Activated CD4-positive, alpha-beta T cell treated with anti-CD3 and anti-CD28 coated beads for 24 hours (primary cell): ENCODE measurements around the gene SERPINE2.
A peak's percentile ranks its signal among the peaks of the same experiment; 100 is the strongest.

Source experiments
- DNase-seq, 2 donors: peaks; one replicate each; pipeline ENCODE4 v3.0.0-alpha.2; 2020; ENCODE audit warnings: low read depth in 2 of 2

Gene SERPINE2

DNA sequence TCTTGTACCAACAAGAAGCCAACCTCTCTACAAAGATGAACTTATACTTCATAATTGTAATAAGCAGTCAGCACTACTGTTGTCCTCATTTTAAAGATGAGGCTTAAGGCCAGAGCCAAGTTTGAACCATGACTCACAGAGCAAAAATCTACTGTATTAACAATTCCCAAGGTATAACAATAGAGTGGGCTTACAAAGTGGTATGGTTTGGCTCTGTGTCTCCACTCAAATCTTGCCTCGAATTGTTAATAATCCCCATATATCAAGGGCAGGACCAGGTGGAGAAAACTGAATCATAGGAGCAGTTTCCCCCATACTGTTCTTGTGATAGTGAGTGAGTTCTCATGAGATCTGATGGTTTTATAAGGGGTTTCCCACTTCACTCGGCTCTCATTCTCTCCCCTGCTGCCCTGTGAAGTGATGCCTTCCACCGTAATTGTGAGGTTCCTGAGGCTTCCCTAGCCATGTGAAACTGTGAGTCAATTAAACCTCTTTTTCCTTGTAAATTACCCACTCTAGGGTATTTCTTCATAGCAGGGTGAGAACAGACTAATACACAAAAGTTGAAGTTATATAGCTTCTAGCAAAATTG, 62.4 kb downstream of the SERPINE2 start:
- DNase-seq, result no peak

DNA sequence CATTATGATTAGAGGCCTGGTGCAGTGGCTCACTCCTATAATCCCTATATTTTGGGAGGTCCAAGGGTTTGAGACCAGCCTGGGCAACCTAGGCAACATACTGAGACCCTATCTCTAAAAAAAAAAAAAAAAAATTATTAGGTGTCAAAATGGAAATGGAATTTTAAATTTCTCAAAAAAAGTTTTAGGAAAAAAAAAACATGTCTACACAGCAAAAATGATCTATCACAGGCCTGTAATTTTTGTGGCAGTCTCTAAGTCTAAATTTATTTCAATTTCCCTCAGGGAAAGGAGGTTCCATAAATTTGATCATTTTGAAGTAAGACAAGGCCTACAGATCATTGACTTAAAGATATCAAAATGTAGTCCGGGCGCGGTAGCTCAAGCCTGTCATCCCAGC, 65.5 kb downstream of the SERPINE2 start:
- no peak for DNase-seq

DNA sequence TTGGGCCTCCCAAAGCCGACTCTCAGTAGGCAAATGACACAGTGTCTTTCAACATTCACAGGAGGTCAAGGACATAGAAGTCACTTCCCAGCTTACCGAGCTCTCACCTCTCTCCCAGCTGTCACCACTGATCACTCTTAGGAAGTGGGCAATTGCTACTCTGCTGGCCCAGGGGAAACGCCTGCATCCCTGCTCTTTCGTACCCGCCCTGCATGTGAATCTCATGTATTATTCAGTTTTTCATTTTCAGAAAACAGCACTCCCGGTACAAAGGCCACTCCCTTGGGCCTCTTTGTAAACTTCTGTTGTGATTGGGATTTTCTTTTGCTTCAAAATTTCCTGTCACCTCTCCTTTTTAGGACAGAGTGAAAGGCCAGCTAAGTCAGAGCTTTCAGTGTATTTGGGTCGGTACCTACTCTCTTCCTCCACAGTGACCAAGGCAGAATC, 66.4 kb downstream of the SERPINE2 start:
- no peak for DNase-seq

DNA sequence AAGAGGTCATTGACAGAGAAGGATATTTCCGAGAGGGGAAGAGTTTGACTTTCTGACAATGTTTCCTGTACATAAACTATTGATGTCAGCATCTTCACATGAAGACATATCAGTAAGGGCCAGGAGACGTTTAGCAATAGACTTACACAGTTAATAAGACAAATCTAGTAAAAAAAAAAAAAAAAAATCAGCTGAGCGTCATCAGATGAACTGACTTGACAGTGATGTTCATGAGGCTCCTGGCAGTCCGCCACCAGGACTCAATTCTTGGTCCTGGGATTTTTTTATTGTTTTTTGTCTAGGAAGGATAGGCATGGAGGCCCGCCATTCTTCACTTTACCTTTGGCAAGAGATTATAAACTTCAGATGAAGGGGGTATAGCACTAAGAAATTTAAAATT, 67.4 kb downstream of the SERPINE2 start:
- no peak for DNase-seq

DNA sequence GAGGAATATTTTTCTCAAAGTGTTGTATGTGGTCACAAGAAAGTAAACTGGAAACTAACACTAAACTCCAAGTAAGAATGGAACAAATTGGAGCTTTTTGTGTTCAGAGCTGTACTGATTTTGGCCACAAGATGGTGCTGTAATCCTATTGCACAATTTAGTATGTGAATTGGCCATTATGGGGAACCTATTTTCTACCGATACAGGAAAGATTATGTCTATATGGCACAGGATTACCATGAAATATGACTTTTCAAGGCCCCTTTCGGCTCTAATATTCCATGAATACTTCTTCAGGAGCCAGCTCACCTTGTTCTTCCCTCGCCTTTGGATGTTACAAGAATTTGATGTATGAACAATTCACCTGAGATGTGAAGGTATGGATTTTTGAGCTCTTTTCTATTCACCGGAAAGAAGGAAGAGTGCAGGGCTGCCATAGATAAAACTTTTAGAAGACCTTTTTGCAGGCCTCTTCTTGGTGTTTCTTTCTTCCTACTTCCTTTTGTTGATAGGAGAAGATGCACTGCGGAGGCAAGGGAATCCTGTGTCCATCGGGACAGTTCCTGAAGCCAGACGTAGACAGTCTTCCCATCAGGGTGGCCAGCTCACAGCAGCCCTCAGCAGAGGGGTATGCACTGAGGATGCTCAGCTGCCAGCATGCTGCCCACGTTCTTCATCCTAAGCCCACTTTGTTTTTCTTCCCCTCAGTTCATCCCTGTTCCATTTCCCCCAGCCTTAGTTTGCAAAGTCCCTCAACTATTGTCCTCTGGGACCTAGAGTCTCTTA, 68.5 kb downstream of the SERPINE2 start:
- peak; percentile 27 to 63 for DNase-seq

DNA sequence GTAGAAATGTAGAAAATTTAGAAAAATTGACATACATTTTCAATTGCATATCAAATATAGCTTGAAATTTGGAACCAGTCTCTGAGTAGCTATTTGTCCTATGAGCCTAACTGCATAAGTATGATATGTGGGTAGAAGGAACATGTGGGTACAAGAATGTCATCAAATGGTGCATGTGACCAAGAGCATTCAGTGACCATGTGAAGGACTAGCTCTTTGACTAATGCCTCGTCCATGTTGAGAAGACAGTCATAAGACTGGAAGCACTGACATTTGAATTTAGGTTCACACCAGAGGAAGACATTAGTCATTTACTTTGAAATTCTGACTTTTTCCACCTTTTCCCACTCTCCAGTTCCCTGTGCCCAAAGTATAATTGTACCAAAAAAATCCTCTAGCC, 69.2 kb downstream of the SERPINE2 start:
- DNase-seq, result no peak

DNA sequence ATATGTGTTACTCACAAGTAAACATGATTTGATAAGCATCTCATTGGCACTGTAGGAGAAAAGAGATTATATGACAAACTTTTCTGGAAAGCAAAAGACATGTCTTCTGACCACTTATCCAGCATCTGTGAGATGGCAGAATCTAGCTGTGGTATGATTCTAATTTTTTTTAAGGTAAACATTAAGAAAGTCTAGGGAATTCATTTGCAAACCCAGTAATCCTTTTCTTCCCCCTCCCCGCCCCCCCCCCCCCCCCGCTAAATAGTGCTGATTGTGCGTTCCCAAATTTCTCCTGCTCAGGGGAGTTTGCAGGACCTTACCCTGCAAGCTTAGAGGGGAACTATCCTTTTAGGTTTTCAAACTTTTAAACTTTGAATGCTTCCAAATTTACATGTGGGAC, 69.8 kb downstream of the SERPINE2 start:
- DNase-seq, result no peak

DNA sequence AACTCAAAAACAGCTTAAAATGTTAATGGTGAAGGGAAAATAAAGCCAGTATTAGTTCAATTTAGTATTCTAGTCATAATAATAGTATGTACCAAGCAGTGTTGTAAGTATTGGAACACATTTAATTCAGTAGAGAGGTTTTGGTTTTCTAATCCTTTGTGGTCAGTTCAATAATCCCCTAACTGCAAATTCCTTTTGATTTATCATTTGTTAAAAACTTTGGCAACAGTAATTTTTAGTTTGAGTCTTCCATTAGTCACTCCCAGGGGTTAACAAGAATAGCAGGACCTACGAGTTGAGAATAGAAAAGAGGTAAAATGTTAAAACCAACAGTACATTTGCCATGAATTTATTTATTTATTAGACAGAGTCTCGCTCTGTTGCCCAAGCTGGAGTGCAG, 71.1 kb downstream of the SERPINE2 start:
- no peak for DNase-seq

DNA sequence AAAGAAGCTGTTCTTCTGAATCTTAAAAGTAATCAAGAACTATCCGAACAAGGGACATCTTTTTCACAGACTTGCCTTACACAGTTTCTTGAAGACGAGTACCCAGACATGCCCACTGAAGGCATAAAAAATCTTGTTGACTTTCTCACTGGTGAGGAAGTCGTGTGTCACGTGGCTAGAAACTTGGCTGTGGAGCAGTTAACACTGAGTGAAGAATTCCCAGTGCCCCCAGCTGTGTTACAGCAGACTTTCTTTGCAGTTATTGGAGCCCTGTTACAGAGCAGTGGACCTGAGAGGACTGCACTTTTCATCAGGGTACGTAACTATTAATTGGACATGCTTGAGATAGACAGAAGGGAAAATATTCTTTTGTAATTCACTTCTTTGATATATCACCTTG, 79.4 kb downstream of the SERPINE2 start:
- DNase-seq, result no peak

DNA sequence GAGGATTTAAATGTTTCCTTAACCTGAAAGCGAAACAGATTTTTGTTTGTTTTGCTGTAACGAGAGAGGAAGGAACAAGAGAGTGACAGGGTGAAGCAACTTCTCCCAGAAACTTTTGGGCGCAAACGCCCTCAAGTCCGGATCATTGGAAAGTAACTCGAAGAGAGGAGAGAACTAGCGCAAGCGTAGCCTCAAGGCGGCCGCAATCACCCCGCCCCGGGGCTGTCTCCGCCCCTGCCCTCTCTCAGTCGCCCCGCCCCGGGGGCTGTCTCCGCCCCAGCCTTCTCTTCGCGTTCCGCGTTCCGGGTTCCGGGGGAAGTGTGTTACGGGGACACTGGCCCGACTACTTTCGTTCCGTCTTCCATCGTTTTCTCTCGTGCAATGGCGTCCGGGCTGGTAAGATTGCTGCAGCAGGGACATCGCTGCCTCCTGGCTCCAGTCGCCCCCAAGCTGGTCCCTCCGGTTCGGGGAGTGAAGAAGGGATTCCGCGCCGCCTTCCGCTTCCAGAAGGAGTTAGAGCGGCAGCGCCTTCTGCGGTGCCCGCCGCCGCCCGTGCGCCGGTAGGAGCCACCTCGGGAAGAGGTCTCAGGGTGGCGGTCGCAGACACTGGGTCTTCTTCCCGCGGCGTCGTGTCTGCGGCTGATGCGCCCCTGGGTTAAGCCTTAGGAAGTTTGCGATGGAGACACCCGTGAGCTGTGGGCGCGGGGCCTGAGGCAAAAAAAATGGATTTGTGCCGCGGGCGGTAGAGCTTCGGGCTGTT, 81.8 kb downstream of the SERPINE2 start, which contains the start of gene MRPL44:
Gene MRPL44 (plus strand): TSS at position 372 of the 760 bp plus-strand sequence. CDS start 10 bp downstream, at position 382.
- DNase-seq, result peak; percentile 95 to 97

DNA sequence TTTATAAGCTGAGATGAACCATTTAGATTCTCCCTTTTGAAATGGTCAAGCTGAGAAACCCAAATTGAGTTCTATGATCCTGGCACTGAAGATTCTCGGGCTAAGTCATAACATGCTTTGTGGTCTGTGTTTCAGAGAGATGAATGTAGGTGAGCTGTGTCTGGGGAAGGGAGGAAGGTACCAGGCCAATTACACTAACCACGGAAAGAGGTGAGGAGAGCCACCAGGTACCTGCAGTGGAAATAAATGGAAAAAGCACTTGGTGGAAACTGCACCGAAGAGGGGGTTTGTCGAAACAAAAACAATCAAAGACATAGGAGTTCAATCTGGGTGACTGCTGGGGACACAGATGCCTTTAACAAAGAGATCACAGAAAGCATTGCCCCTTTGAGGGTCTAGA, 82.8 kb downstream of the SERPINE2 start:
- DNase-seq, result no peak

DNA sequence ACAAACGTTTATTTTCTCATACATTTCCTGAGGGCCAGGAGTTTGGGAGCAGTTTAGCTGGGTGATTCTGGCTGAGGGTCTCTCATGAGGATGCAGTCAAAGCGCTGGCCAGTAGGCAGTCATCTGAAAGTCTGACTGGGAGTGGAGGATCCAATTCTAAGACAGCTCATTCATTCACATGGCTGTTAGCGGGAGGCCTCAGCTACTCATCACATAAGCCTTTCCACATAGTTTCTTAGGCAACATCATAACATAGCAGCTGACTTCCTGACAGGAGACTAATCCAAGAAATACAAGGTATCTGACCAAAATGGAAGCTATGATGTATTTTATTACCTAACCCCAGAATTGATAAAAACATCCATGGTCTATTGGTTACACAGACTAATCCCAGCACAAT, 84.7 kb downstream of the SERPINE2 start:
- DNase-seq, result no peak

DNA sequence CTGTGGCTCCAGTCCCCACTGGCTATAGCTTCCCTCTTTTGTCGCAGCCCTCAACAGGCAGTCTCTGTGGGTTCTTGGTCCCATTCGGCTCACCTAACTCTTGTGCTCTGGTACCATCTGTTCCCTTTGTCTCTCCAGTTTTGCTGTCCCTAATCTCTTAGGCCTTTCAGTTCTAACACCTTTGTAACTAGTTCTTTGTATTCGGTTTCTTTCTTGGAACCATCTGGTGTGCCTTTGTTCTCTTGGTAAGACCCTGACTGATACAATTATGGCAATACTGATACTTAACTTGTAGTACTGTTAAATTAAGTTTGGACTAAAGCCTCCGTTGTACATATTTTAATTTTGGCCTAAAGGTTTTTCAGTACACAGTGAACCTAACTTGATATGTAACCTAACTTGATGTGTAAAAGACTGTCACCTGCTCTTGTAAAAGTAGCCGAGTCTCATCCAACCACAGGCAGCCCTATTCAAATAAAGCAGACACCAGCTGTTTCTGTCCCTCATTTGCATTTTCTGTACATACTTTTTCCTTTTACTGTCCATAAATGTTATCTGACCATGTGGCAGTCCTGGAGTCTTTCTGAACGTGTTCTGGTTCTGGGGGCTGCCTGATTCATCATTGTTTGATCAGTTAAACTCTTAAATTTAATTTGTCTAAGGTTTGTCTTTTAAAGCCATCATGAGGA, 86.7 kb downstream of the SERPINE2 start:
- DNase-seq, result no peak

DNA sequence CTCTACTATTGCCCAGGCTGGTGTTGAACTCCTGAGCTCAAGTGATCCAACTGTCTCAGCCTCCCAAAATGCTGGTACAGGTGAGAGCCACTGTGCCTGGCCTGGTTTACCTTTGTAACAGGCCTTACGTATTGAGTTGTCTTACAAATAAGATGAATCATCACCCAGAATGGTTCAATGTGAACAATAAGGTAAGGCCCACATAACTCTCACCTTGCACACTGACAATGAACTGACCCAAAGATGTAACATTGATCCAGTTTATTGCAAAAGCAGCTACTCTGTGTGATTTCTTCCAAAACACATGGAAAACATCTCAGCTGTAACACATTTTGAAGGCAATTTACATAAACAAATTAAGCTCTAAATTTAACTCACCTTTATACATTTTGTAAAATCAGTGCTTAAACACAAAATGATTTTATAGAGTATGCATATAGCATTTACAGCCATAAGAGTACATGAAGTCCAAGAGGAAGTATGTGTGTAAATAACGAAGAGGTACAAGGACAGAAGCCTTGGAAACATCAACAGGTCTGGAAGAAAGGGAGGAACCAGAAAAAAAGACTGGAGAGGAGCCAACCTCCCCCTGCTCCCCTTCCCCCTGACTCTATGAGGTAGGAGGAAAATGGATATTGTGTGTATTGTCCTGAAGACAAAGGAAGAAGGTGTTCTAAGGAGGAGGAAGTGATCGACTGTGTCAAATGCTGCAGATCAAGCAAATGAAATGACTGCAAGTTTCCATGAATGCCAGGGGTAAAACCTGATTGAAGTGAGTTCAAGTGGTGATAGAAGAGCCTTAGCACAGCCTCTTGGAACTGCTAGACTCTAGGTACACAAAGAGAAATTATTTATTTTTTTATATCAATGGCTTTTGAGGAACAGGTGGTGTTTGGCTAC, 88.4 kb downstream of the SERPINE2 start:
- no peak for DNase-seq

DNA sequence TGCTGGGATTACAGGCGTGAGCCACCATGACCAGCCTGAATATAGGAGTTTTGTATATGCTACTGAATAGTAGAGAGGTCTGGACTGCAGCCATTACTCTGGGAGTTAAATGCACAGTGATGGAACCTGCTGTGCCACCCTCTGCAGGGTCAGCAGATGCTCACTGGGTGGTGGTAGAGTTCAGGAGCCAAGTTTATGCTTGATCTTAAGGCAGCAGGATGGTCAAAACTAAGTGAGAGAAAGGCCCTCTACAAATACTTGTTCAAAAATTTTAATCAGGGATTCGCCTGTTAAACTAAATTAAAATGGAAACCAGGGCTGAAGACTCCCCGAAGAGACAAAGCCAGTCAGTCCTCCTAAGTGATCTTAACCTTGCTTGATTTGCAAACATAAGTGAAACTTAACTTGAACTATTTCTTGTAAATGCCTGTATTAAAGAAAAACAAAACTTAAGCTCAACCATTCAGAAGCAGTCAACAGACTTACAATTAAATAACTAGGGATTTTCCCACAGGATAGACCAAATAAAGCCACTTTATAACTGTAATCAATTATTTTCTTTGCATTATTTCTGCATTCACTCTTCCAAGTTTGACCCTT, 89.7 kb downstream of the SERPINE2 start:
- no peak for DNase-seq

DNA sequence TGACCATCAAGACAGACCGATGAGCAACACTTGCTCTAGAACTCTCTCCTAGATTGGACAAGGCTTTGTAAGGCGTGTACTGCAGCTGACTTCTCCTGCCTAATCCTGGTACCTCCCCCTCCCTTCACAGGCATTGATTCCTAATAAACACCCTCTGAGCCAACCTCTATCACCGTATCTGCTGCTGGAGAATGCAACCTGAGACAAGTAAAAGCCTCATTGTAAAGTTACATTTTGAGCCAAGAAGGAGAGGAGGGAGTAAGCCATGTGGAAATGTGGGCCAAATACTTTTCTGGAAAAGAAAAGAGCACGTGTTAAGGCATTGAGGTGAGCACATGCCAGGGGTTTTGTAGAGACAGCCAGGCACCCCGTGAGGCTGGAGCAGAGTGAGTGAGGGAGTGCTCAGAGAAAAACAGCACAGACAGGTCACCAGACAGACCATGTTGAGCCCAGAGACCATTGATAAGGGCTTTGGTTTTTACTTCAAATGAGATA, 91.3 kb downstream of the SERPINE2 start:
- no peak for DNase-seq

DNA sequence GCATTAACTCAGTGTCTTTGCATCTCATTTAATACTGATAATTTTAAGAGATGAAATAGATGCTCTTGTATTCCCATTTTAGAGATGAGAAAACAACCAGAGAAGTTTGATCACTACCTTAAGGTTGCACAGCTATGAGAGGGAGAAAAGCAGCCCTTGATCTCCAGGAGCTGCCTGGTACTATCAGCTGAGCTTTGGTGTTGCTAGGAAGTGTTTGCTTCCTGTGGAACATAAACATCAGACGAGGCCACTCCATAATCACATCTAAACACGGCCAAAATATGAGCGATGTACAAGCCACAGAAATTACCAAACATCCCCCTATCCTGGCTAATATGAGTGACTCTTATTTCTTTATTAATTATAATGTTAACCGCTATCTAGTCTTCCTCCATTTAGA, 93.3 kb downstream of the SERPINE2 start:
- no peak for DNase-seq

DNA sequence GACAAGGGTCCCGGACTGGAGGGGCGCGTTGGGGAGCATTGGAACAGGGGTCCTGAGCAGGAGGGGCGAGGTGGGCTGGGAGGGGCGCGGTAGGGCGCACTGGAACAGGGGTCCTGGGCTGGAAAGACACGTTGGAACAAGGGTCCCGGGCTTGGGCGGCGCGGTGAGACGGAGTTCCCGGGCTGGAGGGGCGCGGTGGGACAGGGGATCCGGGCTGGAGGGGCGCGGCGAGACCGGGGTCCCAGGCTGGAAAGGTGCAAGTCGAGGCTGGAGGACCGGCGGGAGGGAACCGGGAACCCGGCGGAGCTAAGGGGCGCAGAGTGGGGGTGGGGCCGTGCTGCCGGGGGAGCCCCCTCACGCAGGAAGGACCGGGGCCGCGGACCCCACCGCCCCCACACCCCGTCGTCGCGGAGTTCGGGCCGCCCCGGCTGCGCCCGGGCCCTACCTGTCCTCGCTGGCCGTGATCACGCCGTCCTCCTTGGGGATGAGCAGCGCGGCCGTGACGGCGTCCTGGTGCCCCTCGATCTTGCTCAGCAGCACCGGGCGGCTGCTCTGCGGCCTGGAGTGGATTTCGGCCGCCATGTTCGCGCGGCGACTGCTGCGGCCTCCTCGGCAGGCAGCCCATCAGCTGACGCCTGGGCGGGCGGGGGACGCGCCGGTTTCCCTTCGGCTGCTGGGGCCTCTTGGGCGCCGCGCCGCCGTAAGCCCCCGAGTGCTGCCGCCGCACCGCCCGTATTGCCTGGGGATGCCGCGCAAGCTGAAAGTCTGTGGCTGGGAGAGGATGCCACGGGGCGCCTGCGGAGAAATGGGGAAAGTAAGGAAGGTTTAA, 94.2 kb downstream of the SERPINE2 start, which contains the start of gene WDFY1:
Gene WDFY1 (minus strand): TSS at position 633 of the 829 bp plus-strand sequence. CDS start 51 bp downstream, at position 582.
- peak; percentile 67 to 70 for DNase-seq

DNA sequence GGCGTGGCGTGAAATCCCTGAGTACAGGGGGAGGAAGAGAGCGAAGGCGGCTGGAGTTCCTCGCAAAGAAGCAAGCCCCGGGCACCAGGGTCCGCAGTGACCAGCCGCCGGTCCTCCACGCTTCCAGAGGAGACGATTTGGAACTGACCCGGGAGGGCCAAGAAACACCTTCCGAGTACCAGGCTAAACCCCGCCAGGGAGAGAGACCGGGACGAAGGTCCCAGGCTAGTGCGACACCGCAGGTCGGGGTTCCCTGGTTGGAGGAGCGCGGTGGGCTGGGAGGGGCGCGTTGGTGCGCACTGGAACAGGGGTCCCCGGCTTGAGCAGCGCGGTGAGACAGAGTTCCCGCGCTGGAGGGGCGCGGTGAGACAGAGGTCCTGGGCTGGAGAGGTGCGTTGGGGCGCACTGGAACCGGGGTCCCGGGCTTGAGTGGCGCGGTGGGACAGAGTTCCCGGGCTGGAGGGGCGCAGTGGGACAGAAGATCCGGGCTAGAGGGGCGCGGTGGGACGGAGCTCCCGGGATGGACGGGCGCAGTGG, 94.9 kb downstream of the SERPINE2 start:
- DNase-seq, result no peak
